Stimulated activated CD4-positive, alpha-beta T cell treated with anti-CD3 and anti-CD28 coated beads, Interleukin-4, amount 100 ng/mL, for 24 hours (primary cell): ENCODE data around the gene TCERG1L.
"Not testable (repeated sequence)": the region's sequence is repeated elsewhere in the genome, so short reads cannot be mapped to it uniquely, and the experiment has no call there.

Source experiments
- DNase-seq: peaks from one replicate; pipeline ENCODE4 v3.0.0-alpha.2; 2020

Gene TCERG1L

DNA sequence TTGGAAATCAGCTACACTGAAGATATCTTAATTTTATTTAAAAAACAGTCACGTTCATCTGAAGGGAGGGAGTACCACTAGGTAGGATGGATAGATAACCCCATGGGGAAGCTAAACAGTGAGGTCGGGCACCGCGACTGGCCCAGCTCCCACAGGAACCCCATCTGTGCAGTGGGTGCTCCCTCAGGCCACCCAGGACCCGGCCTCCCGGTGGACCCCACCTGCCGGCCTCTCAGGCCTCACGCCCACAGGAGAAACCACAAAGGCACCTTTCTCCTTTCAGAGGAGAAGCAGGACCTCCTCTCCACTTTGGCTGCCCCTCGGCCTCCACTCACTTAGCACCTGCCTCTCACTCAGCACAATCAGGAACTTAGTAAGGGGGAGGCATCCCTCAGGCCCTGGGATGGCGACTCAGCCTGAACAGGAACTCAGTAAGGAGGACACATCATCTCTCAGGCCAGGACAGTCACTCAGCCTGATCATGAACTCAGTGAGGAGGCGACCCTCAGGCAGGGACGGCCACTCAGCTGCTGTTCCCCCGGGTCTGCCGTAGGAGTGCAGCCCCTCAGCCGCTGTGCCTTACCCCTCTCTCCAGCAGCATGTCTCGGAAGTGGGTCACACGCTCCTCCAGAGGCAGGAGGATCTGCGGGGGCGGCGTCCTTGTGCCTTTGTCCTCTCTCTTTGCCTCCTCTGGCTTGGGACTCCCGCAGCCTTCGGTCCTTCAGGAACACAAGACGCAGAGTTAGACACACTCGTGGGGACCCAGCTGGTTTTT, 195.1 kb downstream of the TCERG1L start:
- DNase-seq, result no peak

DNA sequence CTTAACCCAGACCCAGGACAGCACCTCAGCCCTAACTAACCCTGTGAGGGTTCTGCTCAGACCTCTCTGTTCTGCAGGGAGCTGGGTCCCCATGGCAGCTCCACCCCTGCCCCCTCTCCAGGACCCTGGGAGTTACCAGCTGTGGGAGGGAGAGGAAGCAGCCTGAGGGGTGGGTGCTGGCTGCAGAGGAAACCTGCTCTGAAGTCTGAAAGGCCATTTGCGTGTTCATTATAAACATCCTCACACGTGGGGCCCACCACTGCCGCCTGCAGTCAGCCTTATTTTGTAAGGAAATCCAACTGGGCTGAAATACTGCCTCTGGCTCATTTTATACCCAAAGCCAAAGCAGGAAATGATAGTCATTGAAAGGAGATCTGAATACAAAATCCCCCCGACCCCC, 195.7 kb downstream of the TCERG1L start:
- no peak for DNase-seq

DNA sequence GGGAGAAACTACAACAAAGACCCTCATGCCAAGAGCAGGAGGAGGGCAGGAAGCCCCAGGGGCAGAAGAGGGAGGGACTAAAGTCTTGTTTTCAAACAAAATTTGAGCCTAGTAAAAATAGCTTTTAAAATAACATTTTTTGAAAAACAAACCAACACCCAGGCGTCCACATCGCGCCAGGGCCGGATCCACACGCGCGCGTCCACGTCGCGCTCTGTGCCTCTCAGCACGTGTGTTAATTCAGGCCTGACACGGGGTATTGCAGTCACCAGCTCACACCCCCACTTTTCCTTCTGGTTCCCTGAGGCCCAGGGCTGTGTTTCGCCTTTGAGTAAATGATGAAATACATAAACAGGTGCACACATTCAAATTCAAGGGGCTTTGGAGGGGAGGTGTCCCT, 196.2 kb downstream of the TCERG1L start:
- no peak for DNase-seq

GRCh38 chr10:131114846-131115245, 196.7 kb downstream of the TCERG1L start:
- no peak for DNase-seq

DNA sequence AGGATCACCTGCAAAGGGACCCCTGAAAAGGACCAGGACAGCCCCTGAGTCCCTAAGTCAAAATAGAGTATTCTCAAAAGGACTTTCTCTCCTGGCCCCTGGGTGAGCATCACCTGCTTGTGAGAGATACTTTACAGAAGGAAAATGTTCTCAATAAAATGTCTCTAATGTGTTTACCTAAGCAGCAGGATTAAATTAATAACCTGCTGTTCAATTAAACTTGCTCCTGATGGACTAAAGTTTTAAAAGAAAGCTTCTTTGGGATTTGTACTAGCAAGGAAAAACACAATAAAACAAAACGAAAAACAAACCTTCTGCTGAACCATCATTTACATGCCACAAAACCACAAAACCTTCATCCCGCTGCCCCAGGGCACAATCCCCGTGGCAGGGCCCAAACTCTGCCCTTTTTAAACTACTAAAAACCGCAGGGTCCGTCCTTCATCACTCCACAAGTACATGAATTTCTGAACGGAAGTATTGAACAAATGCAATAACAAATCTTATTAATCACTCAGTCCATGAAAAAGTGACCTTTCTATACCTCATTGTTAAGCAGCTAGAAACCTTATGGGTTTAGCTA, 197.7 kb downstream of the TCERG1L start:
- no peak for DNase-seq

DNA sequence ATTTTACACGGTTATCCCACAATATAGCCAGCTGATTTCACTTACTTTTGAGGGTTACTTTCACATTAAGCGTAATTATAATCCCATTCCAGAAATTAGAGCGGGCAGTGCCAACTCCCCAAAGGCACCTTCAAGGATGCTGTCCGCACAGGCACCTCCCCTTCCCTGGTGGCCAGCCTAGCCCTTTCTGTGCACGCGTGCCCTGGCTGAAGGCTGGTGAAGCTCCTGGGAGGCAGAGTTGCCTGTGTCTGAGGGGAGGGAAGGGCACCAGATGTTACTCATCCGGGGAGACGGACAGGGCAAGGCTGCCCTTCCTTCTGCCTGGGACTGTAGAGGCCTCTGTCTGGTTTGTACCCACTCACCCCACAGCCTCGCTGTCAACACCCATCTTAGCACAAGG, 198.4 kb downstream of the TCERG1L start:
- DNase-seq, result no peak

DNA sequence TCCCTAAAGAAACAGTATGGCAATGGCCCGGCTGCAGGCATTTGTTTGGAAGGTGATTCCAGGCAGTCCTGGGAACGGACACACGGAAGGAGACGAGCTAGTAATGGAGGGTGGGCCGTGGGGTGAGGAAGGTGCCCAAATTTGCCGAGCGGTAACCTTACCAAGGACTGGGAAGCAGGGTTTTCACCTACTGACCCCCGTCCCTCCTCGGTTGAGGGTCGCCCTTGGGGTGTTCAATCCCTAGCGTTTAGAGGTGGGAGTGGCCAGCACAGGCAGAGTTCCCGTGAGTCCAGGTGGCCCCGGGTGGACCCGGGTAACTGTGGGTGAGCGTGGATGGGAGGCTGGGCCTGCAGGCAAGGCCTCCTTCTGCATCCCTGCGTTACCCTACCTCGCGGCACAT, 198.8 kb downstream of the TCERG1L start:
- DNase-seq, result no peak

DNA sequence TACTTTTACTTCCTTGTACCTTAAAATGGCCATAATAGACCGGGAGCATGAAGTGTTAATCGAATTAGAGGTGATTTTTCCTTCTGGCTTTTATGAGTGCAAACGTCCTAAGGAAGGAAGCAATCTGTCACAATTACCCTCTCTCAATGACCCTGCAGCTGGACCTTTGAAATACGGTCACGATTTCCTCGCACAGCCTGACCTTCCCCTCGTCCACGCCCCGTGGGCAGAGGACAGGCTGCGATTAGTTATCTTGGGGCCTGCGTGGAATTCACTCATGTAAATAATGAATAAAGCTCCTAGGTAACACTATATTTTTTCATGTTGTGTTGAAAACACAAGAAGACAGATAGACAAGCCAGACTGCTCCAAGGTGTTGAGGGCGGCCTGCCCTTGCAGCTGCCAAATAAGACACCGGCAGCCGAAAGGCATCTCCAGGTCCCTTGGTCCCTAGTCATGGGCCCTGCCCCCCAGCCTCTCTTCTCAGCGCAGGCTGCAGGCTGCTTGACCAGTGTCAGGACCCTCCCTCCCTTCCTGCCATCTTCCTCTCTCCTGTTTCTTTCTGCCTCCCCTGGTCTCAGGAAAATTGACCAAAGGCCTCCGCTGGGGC, 199.9 kb downstream of the TCERG1L start:
- DNase-seq, result no peak

- DNase-seq, result no peak
These were observed 200.5 kb downstream of the TCERG1L start for GRCh38 chr10:131111007-131111406.

GRCh38 chr10:131110241-131110783, 201.2 kb downstream of the TCERG1L start:
- no peak for DNase-seq

DNA sequence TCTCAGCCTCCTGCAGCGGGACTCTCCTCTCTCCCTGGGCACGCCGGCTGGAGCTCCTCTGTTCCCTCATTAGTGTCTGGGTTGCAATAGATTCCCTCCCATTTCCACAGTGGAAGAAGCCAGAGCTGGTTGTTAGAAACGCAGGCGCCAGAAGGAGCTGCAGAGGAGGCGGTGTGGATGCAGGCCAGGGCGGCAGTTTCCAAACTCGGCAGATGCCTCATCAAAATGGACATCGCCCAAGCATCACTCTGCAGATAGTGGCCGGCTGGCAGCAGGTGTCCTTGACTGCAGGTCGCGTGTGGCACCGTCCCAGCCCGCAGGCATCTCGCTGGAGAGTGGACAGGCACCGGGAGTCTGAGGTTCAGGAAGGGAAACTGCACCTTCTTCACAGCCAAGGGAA, 201.8 kb downstream of the TCERG1L start:
- DNase-seq, result no peak

- no peak for DNase-seq
These were observed 202.2 kb downstream of the TCERG1L start for GRCh38 chr10:131109291-131109690.

DNA sequence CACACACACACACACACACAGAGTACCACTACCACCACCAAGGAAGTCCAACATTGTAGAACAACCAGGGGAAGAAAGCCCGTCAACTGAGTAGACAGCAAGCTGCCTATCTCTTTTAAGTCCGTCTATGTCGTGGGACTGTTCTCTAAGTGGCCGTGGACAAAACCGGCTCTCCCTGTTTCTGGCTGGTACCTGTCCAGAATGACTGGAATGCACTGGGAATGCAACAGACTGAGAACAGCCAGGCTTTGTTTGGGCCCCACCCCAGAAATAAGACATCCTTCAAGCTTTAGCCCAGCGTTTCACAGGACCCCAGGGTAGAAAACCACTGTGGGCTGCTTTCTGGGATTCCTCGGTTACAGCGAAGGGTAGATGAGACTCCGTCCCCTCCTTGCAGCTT, 203.6 kb downstream of the TCERG1L start:
- DNase-seq, result no peak

DNA sequence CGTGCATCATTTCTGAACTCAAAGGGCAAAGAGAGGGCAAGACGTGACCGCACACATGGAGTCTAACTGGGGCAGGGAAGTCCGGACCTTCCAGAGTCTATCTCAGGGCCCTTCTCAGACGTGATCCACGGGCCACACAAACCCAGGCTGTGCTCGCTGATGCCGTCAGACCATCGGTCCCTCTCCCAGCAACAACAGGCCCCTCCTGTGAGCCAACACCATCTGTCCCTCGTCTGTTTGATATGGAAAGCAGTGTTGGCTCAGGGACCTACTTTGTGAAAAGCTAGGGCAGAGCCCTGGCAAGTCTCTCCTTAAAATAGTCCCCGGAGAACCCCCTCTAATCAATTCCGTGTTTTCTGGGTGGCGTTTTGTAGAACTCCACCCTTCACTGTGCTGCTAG, 208.8 kb downstream of the TCERG1L start:
- DNase-seq, result no peak

GRCh38 chr10:131102147-131102546, 209.4 kb downstream of the TCERG1L start:
- no peak for DNase-seq

DNA sequence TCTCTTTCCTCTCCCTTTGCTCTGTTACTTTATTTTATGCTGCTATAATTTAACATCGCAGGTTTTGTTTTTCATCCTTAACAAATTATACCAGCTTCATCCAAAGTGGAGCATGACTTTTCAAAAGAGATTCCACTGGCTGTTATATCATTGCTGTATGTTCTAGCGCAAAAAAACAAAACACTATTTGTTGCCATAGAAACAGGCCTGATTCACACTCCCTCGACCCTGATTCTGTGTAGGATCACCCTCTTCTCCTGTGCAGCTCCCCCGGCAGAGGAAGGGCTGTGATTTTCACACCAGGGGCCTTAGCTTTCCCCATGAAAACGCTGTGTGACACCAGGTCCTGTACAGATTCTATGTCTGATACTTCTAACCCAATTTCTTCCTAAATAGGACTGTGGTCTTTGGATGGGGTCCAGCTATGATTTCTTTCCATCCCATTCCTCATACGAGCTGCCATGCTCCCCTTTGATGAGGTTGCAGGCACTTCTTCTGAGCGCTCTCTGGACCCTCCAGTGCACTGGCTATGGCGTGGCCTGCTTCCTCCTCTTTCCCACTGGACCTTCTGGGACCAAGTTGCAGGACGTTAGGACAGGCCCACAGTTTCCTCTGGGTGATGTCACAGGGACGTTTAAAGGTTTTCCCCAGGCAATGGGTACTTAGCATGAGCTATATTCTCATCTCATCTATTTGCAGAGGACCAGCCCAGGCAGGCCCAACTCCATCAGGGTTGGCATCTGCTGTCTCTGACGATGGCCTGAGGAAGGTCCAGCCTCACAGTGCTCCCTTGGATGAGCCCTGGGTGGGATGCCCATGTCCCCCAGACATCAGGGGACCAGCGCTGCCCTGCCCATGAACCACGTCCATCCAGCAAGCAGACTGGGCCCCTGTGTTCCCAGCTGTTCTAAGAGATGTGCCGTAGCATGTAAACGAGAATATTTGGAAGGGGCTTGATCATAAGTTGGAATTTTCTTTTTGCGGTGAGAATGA, 210.8 kb downstream of the TCERG1L start:
- DNase-seq, result not testable (repeated sequence)

GRCh38 chr10:131099028-131099726, 212.3 kb downstream of the TCERG1L start:
- no peak for DNase-seq

GRCh38 chr10:131098416-131098952, 213.0 kb downstream of the TCERG1L start:
- no peak for DNase-seq

DNA sequence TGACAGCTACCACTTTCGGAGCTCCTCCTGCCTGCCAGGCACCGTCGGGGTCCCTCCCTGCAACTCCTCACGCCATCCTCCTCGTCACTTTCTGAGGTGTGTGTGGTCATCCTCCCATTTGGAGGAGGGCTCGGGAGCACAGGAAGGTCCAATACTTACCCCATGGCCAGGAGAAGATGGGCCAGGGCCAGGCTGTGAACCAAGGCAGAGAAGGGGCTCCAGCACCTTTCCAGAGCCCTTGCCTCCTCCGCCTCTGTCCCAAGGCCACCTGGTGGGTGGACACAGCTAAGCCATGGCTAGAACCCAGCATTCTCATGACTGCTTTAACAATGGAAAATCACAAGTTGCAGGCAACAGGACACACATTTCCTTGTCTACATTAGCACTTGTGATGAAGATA, 215.5 kb downstream of the TCERG1L start:
- no peak for DNase-seq

DNA sequence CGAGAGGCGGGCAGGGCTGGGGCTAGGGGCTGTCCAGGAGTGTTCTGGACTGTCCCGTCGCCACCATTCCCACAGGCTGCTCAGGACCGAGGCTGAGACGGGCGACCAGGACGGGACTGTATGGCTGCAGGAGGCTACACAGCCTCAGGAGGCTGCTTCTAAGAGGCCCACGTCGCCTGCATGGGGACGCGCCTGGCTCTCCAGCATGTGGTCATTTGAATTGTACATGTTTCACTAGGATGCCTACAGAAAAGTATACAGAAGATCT, 216.3 kb downstream of the TCERG1L start:
- DNase-seq, result no peak

GRCh38 chr10:131094527-131095312, 216.8 kb downstream of the TCERG1L start:
- no peak for DNase-seq
